LNCaP clone FGC (cell line): Measurements from ENCODE around the gene MTA2.
"Not testable (repeated sequence)": the region's sequence is repeated elsewhere in the genome, so short reads cannot be mapped to it uniquely, and the experiment has no call there.

Experiments
- DNase-seq: peaks from one replicate; pipeline ENCODE4 v3.0.0-alpha.2; 2011; ENCODE audit warnings: low read depth
- H3K4me3 ChIP-seq: 2 replicates; pipeline ENCODE4 v1.5.1; 2011; ENCODE audit warnings: mild to moderate bottlenecking, low read depth, low read length, control low read depth
- CTCF ChIP-seq: IDR thresholded peaks from 2 replicates; pipeline ENCODE4 v1.5.1; 2012; ENCODE audit warnings: mild to moderate bottlenecking; ENCODE audit not compliant: control insufficient read depth, insufficient read depth; ENCODE audit errors: extremely low read depth

Gene MTA2

DNA sequence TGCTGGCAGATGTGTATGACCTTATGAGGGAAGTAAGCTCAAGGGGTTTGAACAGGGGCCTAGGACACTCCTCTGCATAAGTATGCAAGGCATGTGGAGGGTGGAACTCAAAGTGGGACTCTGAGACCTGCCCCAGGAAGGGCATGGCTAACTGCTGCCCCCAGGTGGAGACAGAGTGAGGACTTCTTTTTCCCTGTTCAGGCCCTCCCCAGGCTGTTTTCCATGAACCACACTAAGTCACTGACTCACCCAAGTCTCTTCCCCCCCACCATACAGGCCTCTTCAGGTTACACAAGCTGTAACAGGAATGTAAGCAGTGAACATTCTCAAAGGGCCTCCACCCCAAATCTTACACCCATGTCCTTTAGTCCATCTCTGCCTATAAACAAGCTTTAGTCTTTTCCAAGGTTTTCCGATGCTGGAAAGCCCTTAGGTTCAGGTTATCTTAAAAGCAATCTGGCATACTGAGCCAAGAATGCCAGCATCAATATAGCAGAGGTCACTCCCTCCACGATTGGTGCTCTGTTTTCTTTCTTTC lies 41.0 kb downstream of the MTA2 start:
- no peak for DNase-seq
- H3K4me3 ChIP-seq = no peak overlapping the region
- TF ChIP-seq CTCF = peak; percentile 66

DNA sequence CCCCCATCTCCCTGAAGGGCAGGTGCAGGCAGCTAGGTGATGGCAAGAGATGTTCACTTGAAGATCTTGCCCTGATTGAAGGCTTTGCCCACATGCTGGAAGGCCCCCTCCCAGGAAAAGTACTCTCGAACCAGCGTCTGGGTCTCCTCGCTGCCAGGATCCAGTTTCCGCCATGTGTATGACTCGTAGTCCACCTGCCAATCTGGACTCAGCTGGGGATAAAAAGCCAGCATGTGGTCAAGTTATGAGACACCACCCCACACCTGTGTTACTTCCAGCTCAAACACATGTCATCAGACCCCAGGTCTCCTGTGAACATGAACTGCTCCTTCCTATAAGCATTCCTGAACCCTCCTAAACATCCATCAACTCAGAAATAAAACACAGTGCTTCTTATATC lies 42.0 kb downstream of the MTA2 start:
- DNase-seq, H3K4me3 ChIP-seq: not testable (repeated sequence)

DNA sequence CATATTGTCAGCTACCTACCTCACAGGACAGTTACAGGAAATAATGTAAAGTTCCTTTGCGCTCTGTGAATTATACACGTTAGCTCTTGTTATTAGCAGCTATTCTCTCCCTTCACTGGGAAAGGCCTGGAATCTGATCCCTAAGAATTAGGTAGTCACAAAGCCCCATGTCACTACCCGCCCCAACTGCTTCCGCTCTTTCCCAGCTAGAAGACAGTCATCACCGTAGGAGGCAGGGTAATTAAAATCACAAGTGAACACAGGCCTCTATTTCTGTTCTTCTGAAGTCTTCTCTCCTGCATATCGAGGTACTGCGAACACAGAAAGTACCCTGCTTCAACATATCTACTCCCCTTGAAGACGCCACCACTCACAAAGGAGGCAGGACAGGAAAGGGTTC lies 42.5 kb downstream of the MTA2 start:
- no peak for DNase-seq
- H3K4me3 ChIP-seq = no peak overlapping the region
- no peak for TF ChIP-seq CTCF

- TF ChIP-seq CTCF = no peak
- DNase-seq = no peak
- H3K4me3 ChIP-seq = no peak overlapping the region
Measured at GRCh38 chr11:62558669-62559068, 43.0 kb downstream of the MTA2 start.

GRCh38 chr11:62556875-62557631 lies 44.6 kb downstream of the MTA2 start:
- no peak for DNase-seq
- TF ChIP-seq CTCF = no peak
- no peak overlapping the region for H3K4me3 ChIP-seq

DNA sequence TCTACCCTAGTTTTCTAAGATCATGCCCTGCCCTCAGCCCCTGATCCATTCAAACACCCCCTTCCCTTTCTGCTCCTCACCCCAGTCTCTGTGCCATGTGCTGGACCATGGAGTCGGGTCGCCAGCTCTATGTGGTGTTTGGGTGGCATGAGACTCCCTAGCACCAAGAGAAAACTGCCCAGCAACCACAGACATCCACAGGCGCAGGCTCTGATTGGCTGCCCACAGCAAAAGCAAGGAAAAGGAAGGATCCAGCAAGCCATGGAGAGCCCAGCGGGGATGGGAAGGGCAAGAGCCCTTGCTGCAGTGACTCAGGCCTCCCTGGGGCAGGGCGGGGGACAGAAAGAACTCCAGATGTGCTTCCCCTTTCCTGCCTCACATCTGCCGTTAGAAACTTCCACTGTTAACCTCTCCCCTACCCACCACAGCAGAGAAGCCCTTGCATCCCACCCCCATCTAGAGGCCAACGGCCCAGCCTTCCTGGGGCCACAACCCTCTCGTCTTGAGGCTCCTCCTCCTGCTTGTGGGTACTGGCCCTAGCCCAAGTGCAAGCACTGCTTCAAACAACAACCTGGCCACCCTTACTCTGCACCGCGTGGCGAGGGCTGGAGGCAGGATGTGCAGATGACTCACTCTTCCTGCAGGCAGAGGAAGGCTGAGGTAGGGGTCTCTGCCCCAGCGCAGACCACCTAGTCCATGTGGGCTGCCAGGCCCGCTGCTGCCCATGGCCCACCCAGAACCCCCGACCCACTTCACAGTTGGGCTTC lies 45.4 kb downstream of the MTA2 start:
- DNase-seq = peak; percentile 89
- peak overlapping the region; percentile 34 for H3K4me3 ChIP-seq

More for the DNA sequence above, 45.4 kb downstream of the MTA2 start:
- TF ChIP-seq CTCF = no peak
